ENCODE data around the gene PAK1. TPM values are rescaled to one million over a fixed set of nuclear protein-coding genes. Genes with fewer than 3 reads are reported as not detected.
"Not testable (repeated sequence)": the region's sequence is repeated elsewhere in the genome, so short reads cannot be mapped to it uniquely, and the experiment has no call there.

Gene PAK1
- total RNA-seq, 2 donors from 2014 or later = 14.5 to 65.6 TPM

DNA sequence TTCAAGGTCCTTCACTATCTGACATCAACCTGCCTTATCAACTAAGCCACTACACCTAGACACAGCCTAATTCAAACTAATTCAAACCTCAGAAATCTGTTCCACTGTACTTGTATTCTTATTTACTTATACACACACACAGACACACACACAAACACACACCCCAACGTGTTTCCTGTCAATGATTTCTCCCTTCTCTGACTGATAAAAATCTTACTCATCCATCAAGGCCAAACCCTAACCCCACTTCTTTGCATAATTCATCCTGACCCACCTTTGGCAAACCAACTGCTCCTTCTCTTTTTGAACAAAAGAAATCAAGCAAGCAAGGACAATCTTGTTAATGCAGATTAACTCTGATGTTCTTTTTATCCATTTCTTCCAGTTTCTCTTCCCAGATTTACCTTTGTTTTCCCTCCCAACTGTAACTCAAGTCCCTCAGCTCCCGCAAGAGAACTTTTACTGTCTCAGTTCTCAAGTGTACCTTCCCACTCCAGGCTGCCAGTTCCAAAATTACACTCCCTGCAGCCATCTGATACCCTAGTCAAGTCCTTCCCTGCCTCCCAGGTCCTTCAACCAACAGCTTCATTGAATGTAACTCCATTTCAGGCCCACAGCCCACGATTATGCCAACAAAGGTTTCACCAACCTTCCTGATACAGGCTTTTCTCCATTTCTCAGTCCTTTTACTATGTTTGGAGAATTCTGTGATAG is 78.3 kb downstream of the PAK1 start:
- H3K27ac ChIP-seq = no peak overlapping the region
- no peak for ATAC-seq

GRCh38 chr11:77392842-77393241 is 81.1 kb downstream of the PAK1 start:
- Histone ChIP-seq H3K4me1 (peaks cover 20% of the 10 kb centered on the region), H3K27me3 (no peaks in the 10 kb centered on the region), H3K36me3 (replicated peaks in 1 of 2; ENCODE audit: insufficient read depth in 1 of 2, low read depth in 2 of 2) (peaks cover 0 to 1% of the 10 kb centered on the region in 2 donors), H3K4me3 (no peak overlapping the region), H3K9me3 (no peaks in the 10 kb centered on the region), H3K27ac (no peak overlapping the region)
- intact Hi-C loops (cut with DNase I) = no loop called here
- TF ChIP-seq, protein P1, sequence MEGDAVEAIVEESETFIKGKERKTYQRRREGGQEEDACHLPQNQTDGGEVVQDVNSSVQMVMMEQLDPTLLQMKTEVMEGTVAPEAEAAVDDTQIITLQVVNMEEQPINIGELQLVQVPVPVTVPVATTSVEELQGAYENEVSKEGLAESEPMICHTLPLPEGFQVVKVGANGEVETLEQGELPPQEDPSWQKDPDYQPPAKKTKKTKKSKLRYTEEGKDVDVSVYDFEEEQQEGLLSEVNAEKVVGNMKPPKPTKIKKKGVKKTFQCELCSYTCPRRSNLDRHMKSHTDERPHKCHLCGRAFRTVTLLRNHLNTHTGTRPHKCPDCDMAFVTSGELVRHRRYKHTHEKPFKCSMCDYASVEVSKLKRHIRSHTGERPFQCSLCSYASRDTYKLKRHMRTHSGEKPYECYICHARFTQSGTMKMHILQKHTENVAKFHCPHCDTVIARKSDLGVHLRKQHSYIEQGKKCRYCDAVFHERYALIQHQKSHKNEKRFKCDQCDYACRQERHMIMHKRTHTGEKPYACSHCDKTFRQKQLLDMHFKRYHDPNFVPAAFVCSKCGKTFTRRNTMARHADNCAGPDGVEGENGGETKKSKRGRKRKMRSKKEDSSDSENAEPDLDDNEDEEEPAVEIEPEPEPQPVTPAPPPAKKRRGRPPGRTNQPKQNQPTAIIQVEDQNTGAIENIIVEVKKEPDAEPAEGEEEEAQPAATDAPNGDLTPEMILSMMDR (IDR thresholded peaks at IDR 0.05) = no peak
- no peak for ATAC-seq
- no peak for DNase-seq

More for the DNA sequence above, 78.3 kb downstream of the PAK1 start:
- no peaks in the 10 kb centered on the region for H3K9me3 ChIP-seq
- H3K36me3 ChIP-seq (replicated peaks in 1 of 2; ENCODE audit: insufficient read depth in 1 of 2, low read depth in 2 of 2) = peaks cover 0 to 1% of the 10 kb centered on the region in 2 donors
- no peaks in the 10 kb centered on the region for H3K27me3 ChIP-seq
- H3K4me3 ChIP-seq = no peak overlapping the region
- peaks cover 21% of the 10 kb centered on the region for H3K4me1 ChIP-seq
- DNase-seq = no peak
- TF ChIP-seq, protein P1 (IDR thresholded peaks at IDR 0.05) = no peak
- no peak for TF ChIP-seq POLR2A (IDR thresholded peaks at IDR 0.05)
- 62 to 70% methylated on average over 3 of the region's 3 CpGs for WGBS, 2 donors
- intact Hi-C loops (cut with DNase I) = no loop called here

- ATAC-seq (no peak), DNase-seq (no peak)
- Histone ChIP-seq H3K27me3 (no peaks in the 10 kb centered on the region), H3K4me1 (no peaks in the 10 kb centered on the region), H3K36me3 (replicated peaks in 1 of 2; ENCODE audit: insufficient read depth in 1 of 2, low read depth in 2 of 2) (peaks cover 0 to 1% of the 10 kb centered on the region in 2 donors), H3K4me3 (no peak overlapping the region), H3K9me3 (no peaks in the 10 kb centered on the region), H3K27ac (no peak overlapping the region)
- intact Hi-C loops (cut with DNase I) = no loop called here
- TF ChIP-seq POLR2A (IDR thresholded peaks at IDR 0.05) = no peak
- TF ChIP-seq, protein P1 (IDR thresholded peaks at IDR 0.05) = no peak
Measured at GRCh38 chr11:77387701-77388100, 86.2 kb downstream of the PAK1 start.

DNA sequence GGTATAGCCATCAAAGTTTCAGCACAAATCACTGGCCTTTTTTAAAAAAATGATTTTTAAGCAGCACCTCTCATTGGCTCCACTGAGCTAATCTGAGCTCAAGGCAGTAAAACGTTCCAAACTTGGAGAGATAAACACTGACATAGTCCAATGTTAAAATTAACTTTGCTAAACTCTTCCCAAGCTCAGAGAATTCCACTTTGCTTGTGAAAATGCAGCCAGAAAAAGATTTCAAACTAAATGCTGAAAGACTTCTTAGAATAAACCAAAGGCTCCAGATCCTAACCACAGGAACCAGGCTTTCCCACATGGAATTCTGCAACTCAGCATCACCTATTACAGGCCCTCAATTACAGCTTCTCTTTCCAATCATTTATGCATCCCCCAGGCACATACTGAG is 87.7 kb downstream of the PAK1 start:
- TF ChIP-seq, protein P1 (IDR thresholded peaks at IDR 0.05) = no peak
- no peak for TF ChIP-seq POLR2A (IDR thresholded peaks at IDR 0.05)
- no peaks in the 10 kb centered on the region for H3K4me1 ChIP-seq
- H3K27me3 ChIP-seq = no peaks in the 10 kb centered on the region
- WGBS, 2 donors = 23 to 38% methylated on average over 1 of the region's 1 CpG
- H3K36me3 ChIP-seq (replicated peaks in 1 of 2; ENCODE audit: insufficient read depth in 1 of 2, low read depth in 2 of 2) = no peaks in the 10 kb centered on the region
- H3K27ac ChIP-seq = no peak overlapping the region
- DNase-seq = no peak
- no peaks in the 10 kb centered on the region for H3K9me3 ChIP-seq
- intact Hi-C loops (cut with DNase I) = no loop called here
- no peak for ATAC-seq
- H3K4me3 ChIP-seq = no peak overlapping the region

DNA sequence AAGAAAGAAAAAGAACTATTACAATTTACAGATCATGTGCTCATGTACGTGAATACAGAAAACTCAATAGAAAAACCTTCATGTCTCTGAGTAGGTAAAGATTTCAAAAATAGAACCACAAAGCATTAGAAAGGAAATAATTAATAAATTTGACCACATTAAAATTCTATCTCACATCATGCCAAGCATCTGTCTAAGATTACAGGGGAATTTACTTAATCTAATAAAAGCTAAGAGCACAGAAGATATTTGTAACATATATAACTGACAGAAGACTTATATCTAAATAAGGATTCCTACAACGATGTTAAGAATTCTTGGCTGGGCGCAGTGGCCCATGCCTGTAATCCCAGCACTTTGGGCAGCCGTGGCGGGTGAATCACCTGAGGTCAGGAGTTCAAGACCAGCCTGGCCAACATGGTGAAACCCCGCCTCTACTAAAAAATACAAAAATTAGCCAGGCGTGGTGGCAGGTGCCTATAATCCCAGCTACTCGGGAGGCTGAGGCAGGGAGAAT is 88.6 kb downstream of the PAK1 start:
- 92 to 95% methylated on average over 8 of the region's 8 CpGs for WGBS, 2 donors
- DNase-seq; H3K27ac ChIP-seq; H3K36me3 ChIP-seq (replicated peaks in 1 of 2; ENCODE audit: insufficient read depth in 1 of 2, low read depth in 2 of 2); H3K9me3 ChIP-seq; H3K4me1 ChIP-seq; ATAC-seq; intact Hi-C loops (cut with DNase I); H3K4me3 ChIP-seq; H3K27me3 ChIP-seq: not testable (repeated sequence)
